GM23248 (cell line): Measurements from ENCODE around the gene PCK2. TPM values are rescaled to one million over a fixed set of nuclear protein-coding genes. Genes with fewer than 3 reads are reported as not detected.

Experiments
- DNase-seq: peaks from one replicate; pipeline ENCODE4 v3.0.0-alpha.2; 2015
- H2AFZ ChIP-seq: fragments of 200-600 bp; sonication (generic); 2 replicates; pipeline ENCODE4 v1.6.1; 2016; ENCODE audit warnings: antibody characterized with exemption
- H3F3A ChIP-seq: fragments of 200-600 bp; sonication (generic); 2 replicates; pipeline ENCODE4 v1.6.1; 2016; ENCODE audit warnings: mild to moderate bottlenecking, antibody characterized with exemption, mixed run types; ENCODE audit not compliant: insufficient read depth
- H3K27ac ChIP-seq: fragments of 200-600 bp; sonication (generic); 2 replicates; pipeline ENCODE4 v1.5.1; 2016; ENCODE audit warnings: mild to moderate bottlenecking
- H3K27me3 ChIP-seq: fragments of 200-600 bp; sonication (generic); replicated peaks from 2 replicates; pipeline ENCODE4 v1.6.1; 2016; ENCODE audit warnings: mild to moderate bottlenecking; ENCODE audit not compliant: insufficient read depth
- H3K36me3 ChIP-seq: fragments of 200-600 bp; sonication (generic); 2 replicates; pipeline ENCODE4 v1.6.1; 2016; ENCODE audit warnings: low read depth, mild to moderate bottlenecking
- H3K4me1 ChIP-seq: fragments of 200-600 bp; sonication (generic); 2 replicates; pipeline ENCODE4 v1.6.1; 2016; ENCODE audit warnings: mild to moderate bottlenecking; ENCODE audit not compliant: insufficient read depth
- H3K4me2 ChIP-seq: fragments of 200-600 bp; sonication (generic); one replicate; pipeline ENCODE4 v1.6.1; 2016; ENCODE audit warnings: mild to moderate bottlenecking; ENCODE audit not compliant: unreplicated experiment
- H3K4me3 ChIP-seq: fragments of 200-600 bp; sonication (generic); 2 replicates; pipeline ENCODE4 v1.5.1; 2016; ENCODE audit warnings: mild to moderate bottlenecking
- H3K79me2 ChIP-seq: fragments of 200-600 bp; sonication (generic); 2 replicates; pipeline ENCODE4 v1.6.1; 2016; ENCODE audit warnings: mild to moderate bottlenecking; ENCODE audit not compliant: insufficient read depth
- H3K9ac ChIP-seq: fragments of 200-600 bp; sonication (generic); 2 replicates; pipeline ENCODE4 v1.6.1; 2016; ENCODE audit warnings: mild to moderate bottlenecking
- H3K9me2 ChIP-seq: fragments of 200-600 bp; sonication (generic); 2 replicates; pipeline ENCODE4 v1.6.1; 2016; ENCODE audit warnings: mixed run types, mild to moderate bottlenecking, moderate library complexity; ENCODE audit not compliant: insufficient read depth
- H3K9me3 ChIP-seq: fragments of 200-600 bp; sonication (generic); one replicate; pipeline ENCODE4 v1.6.1; 2017; ENCODE audit warnings: low read depth
- H4K20me1 ChIP-seq: fragments of 200-600 bp; sonication (generic); 2 replicates; pipeline ENCODE4 v1.6.0; 2016; ENCODE audit not compliant: insufficient read depth
- EZH2 ChIP-seq: fragments of 200-600 bp; sonication (generic); IDR thresholded peaks from 2 replicates; pipeline ENCODE4 v1.6.1; 2018; ENCODE audit warnings: antibody characterized with exemption, mild to moderate bottlenecking; ENCODE audit not compliant: insufficient read depth, poor library complexity, severe bottlenecking
- EZH2phosphoT487 ChIP-seq: fragments of 200-600 bp; sonication (generic); IDR thresholded peaks from 2 replicates; pipeline ENCODE4 v1.6.1; 2018; ENCODE audit warnings: antibody characterized with exemption, moderate library complexity, mild to moderate bottlenecking, low read depth; ENCODE audit not compliant: insufficient read depth
- WGBS, 2 experiments: methylation state at CpG; one replicate each; pipeline ENCODE4 v1.1.6; 2015 to 2017; ENCODE audit warnings: low lambda C conversion rate in 2 of 2, low coverage in 1 of 2; ENCODE audit errors: missing lambda C conversion rate in 2 of 2; 5-methylcytosine and 5-hydroxymethylcytosine counted together
- in situ Hi-C: fragments of 300-500 bp; cut with MboI; formaldehyde crosslinking; loops from 2 replicates; pipeline ENCODE4 v1.15.0; 2020
- polyA plus RNA-seq: library from polyadenylated mRNA; unstranded; fragments of >200 nt; fragmentation: Nextera tagmentation; extraction: Ambion mirVana; gene quantifications from 2 replicates; pipeline ENCODE4 v1.2.1, GENCODE V29; 2016
- total RNA-seq: library from RNA; depleted of rRNA; stranded (reverse); fragments of >200 nt; shearing (Covaris generic); gene quantifications from 2 replicates; pipeline ENCODE4 v1.2.3, GENCODE V29; 2014

Gene PCK2
- total and polyA plus RNA-seq, 2 experiments from 2014 or later: 84.3 to 148 TPM

DNA sequence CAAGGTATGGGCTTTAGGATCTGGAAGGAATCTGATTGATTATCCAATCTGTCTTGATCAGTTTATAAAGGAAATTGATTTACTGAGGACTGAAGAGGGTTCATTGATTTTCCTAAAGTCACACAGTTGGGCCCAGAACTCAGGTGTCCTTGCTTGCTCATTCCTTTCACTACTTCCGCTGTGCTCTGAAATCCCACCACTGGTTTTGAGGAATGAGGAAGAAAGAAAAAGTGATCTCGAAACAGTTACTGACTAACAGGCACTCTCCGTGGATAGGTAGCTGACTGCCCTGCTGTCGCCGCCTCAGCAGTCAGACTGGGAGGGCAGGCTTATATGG is 36.2 kb downstream of the PCK2 start, which contains the start of gene FITM1:
Gene FITM1 (plus strand): TSS at position 280 of the 337 bp plus-strand sequence. CDS start 905 bp downstream, outside the sequence.
- H4K20me1 ChIP-seq: no peaks in the 10 kb centered on the region
- no peaks in the 10 kb centered on the region for H3K9me2 ChIP-seq
- no peak within 1 kb of the TSS for H3K9ac ChIP-seq
- H3K36me3 ChIP-seq: no peaks in the 10 kb centered on the region
- no peaks in the 10 kb centered on the region for H3K9me3 ChIP-seq
- H3K4me1 ChIP-seq: no peaks in the 10 kb centered on the region; the same call in 1 of the 2 replicates
- TF ChIP-seq EZH2: no peak
- TF ChIP-seq EZH2phosphoT487: no peak
- in situ Hi-C loops: no loop called here
- WGBS, 2 experiments: 89% methylated on average over 5 of the region's 5 CpGs
- no peak for DNase-seq
- H3K27ac ChIP-seq: no peak within 1 kb of the TSS
- no peak within 1 kb of the TSS for H3K4me2 ChIP-seq
- no peaks in the 10 kb centered on the region for H3K27me3 ChIP-seq
- H3K79me2 ChIP-seq: no peaks in the 10 kb centered on the region
- H3K4me3 ChIP-seq: no peak within 1 kb of the TSS
- H2AFZ ChIP-seq: no peak within 1 kb of the TSS
- H3F3A ChIP-seq: no peaks in the 10 kb centered on the region

DNA sequence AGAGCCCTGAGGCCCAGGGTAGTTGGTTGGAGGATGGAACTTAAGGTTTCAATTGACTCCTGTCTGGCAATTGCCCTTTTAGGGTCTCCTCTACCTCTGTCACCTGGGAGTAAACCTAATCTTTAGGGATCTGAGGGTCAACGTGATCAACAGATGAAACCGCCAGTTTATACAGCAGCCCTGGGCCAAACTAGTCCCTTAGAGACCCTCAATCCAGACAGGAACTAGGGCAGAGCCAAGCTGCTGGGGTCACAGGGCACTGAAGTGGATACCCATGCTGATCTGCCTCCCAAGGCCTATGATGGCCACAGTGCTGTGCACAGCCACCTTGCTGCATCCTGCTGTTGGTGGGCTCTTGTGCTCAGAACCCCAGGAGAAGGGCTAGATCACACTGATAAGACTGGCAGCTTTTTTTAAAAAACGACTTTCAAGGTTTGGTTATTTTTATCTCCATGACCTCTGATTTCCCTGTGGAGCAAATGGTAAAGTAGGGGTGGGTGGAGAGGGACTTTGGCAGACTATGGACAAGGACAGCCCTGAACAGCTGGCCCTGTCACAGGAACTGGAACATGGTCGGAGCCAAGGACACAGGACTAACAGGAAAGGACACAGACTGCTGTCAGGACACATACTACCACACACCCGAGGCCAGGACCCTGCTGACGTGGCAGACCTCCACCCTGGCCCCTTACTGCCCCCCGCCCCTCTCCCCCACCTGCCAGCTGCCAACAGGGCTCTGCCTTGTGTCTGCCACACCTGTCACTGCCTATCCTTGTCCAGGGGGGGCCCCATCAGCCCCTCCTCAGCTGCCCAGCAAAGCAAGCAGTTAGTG is 36.8 kb downstream of the PCK2 start:
- Histone ChIP-seq H3F3A (no peaks in the 10 kb centered on the region), H3K9ac (no peak overlapping the region), H3K4me1 (no peaks in the 10 kb centered on the region; the same call in 1 of the 2 replicates), H4K20me1 (no peaks in the 10 kb centered on the region), H3K4me2 (no peak overlapping the region), H3K79me2 (no peaks in the 10 kb centered on the region), H3K4me3 (no peak overlapping the region), H3K27me3 (no peaks in the 10 kb centered on the region), H3K36me3 (no peaks in the 10 kb centered on the region), H2AFZ (no peak overlapping the region), H3K27ac (no peak overlapping the region), H3K9me2 (no peaks in the 10 kb centered on the region), H3K9me3 (no peaks in the 10 kb centered on the region)
- 51 to 54% methylated on average over 5 to 7 of the region's 7 CpGs for WGBS, 2 experiments
- no peak for DNase-seq
- no peak for TF ChIP-seq EZH2
- TF ChIP-seq EZH2phosphoT487: no peak
- in situ Hi-C loops: no loop called here

DNA sequence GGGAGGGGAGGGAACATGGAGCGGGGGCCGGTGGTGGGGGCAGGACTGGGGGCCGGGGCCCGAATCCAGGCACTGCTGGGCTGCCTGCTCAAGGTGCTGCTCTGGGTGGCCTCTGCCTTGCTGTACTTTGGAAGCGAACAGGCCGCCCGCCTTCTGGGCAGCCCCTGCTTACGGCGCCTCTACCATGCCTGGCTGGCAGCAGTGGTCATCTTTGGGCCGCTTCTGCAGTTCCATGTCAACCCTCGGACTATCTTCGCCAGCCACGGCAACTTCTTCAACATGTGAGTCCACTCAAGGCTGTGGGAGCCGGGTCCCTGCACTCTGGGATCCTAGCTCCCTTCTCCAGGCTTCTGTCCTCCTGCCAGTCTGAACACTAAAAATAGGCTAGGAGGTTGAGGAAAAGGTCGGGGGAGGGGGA is 37.4 kb downstream of the PCK2 start:
- Histone ChIP-seq H3K4me2 (no peak overlapping the region), H4K20me1 (no peaks in the 10 kb centered on the region), H3K27me3 (no peaks in the 10 kb centered on the region), H3K9ac (no peak overlapping the region), H3K9me3 (no peaks in the 10 kb centered on the region), H3K27ac (no peak overlapping the region), H3K9me2 (no peaks in the 10 kb centered on the region), H3K4me3 (no peak overlapping the region), H3K4me1 (no peaks in the 10 kb centered on the region; the same call in 1 of the 2 replicates), H2AFZ (no peak overlapping the region), H3K79me2 (peaks cover 6% of the 10 kb centered on the region; the same call in 1 of the 2 replicates), H3F3A (no peaks in the 10 kb centered on the region), H3K36me3 (no peaks in the 10 kb centered on the region)
- WGBS, 2 experiments: 70 to 78% methylated on average over 11 to 15 of the region's 15 CpGs
- TF ChIP-seq EZH2phosphoT487: no peak
- TF ChIP-seq EZH2: no peak
- in situ Hi-C loops: no loop called here
- DNase-seq: no peak

DNA sequence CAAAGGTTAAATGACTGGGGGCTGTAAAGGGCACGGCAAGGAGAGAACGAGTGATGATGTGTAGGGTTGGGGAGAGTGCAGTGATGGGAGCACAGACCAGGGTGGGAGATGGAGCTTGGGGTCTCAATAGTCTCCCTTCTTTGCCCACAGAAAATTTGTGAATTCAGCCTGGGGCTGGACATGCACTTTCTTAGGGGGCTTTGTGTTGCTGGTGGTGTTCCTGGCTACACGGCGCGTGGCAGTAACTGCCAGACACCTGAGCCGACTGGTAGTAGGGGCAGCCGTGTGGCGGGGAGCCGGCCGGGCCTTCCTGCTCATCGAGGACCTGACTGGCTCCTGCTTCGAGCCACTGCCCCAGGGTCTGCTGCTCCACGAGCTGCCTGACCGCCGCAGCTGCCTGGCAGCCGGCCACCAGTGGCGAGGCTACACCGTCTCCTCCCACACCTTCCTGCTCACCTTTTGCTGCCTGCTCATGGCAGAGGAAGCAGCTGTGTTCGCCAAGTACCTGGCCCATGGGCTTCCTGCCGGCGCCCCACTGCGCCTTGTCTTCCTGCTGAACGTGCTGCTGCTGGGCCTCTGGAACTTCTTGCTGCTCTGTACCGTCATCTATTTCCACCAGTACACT is 38.1 kb downstream of the PCK2 start:
- Histone ChIP-seq H3K4me2 (no peak overlapping the region), H3K36me3 (no peaks in the 10 kb centered on the region), H3F3A (no peaks in the 10 kb centered on the region), H3K9me3 (no peaks in the 10 kb centered on the region), H3K9me2 (no peaks in the 10 kb centered on the region), H3K4me1 (peaks cover 4% of the 10 kb centered on the region; the same call in 1 of the 2 replicates), H3K27me3 (no peaks in the 10 kb centered on the region), H3K27ac (no peak overlapping the region), H2AFZ (no peak overlapping the region), H3K4me3 (no peak overlapping the region), H3K9ac (no peak overlapping the region), H4K20me1 (no peaks in the 10 kb centered on the region), H3K79me2 (peaks cover 12% of the 10 kb centered on the region)
- no peak for TF ChIP-seq EZH2phosphoT487
- TF ChIP-seq EZH2: no peak
- WGBS, 2 experiments: 92 to 93% methylated on average over 24 of the region's 24 CpGs
- no peak for DNase-seq
- in situ Hi-C loops: no loop called here
